Cardiac ventricle fibroblast (primary cell): Measurements from ENCODE around the gene ETFRF1. TPM values are rescaled to one million over a fixed set of nuclear protein-coding genes. Genes with fewer than 3 reads are reported as not detected.

ENCODE experiments used
- total RNA-seq: library from RNA; depleted of rRNA; stranded (reverse); fragments of >200 nt; gene quantifications from 2 replicates; pipeline ENCODE4 v1.2.3, GENCODE V29; 2015

The ETFRF1 gene
- 23.1 and 33.4 TPM in 2 replicates for total RNA-seq

GRCh38 chr12:25195056-25195971 is at the start of gene ETFRF1, which contains the start of gene DNAI7:
Gene ETFRF1 (plus strand): TSS chr12:25195237. CDS start chr12:25203957, 8,720 bp downstream.
Gene DNAI7 (minus strand): TSS chr12:25195160. CDS start chr12:25195078, 82 bp downstream.

GRCh38 chr12:25250744-25251730 is 56.0 kb downstream of the ETFRF1 start, which contains the start of gene KRAS:
Gene KRAS (minus strand): TSS chr12:25250929.

Other genes with a start within 250 kb of the ETFRF1 start
- gene BCAT1, start 246.1 kb upstream of the ETFRF1 start, total RNA-seq = 47.6 and 48.9 TPM in 2 replicates
- 0.12 and 0.54 TPM in 2 replicates for gene DNAI7, start 77 bp upstream of the ETFRF1 start, total RNA-seq
- 8.5 and 9.1 TPM in 2 replicates for gene KRAS, start 55.7 kb downstream of the ETFRF1 start, total RNA-seq